D721Med (cell line): ENCODE measurements around the gene PTPRM.
A peak's percentile ranks its signal among the peaks of the same experiment; 100 is the strongest.

Experiments
- DNase-seq: peaks from one replicate; pipeline ENCODE4 v3.0.0; 2011; ENCODE audit warnings: low spot score; ENCODE audit not compliant: insufficient read length
- FAIRE-seq: peaks from 2 replicates; lab custom pipeline; 2011; peaks lifted over from hg19 to GRCh38; lab: Jason Lieb, UNC
- TF ChIP-seq, protein P1 (sequence below): IDR thresholded peaks from 2 replicates; pipeline ENCODE4 v1.5.1; 2012; ENCODE audit warnings: mild to moderate bottlenecking, control low read depth; ENCODE audit not compliant: insufficient read depth; ENCODE audit errors: missing control alignments

Gene PTPRM

DNA sequence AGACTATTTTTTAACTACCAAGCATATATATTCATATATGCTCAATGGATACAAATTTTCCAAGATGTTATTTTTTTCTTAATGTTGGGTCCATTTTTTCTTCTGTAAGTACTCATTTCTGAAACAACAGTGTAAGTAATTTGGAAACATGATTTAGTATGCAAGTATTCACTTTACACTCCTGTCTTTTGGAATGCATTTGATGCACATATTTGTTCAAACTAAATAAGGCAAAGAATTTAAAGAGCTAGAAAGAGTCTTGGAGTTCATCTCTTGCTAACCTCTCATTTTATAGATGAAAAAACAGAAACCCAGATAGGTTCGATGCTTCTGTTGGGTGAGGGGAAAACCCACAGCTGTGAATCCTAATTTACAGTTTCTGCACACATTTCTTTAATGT is 602.6 kb downstream of the PTPRM start:
- DNase-seq (no peak), FAIRE-seq (no peak)
- TF ChIP-seq, protein P1, sequence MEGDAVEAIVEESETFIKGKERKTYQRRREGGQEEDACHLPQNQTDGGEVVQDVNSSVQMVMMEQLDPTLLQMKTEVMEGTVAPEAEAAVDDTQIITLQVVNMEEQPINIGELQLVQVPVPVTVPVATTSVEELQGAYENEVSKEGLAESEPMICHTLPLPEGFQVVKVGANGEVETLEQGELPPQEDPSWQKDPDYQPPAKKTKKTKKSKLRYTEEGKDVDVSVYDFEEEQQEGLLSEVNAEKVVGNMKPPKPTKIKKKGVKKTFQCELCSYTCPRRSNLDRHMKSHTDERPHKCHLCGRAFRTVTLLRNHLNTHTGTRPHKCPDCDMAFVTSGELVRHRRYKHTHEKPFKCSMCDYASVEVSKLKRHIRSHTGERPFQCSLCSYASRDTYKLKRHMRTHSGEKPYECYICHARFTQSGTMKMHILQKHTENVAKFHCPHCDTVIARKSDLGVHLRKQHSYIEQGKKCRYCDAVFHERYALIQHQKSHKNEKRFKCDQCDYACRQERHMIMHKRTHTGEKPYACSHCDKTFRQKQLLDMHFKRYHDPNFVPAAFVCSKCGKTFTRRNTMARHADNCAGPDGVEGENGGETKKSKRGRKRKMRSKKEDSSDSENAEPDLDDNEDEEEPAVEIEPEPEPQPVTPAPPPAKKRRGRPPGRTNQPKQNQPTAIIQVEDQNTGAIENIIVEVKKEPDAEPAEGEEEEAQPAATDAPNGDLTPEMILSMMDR: no peak

DNA sequence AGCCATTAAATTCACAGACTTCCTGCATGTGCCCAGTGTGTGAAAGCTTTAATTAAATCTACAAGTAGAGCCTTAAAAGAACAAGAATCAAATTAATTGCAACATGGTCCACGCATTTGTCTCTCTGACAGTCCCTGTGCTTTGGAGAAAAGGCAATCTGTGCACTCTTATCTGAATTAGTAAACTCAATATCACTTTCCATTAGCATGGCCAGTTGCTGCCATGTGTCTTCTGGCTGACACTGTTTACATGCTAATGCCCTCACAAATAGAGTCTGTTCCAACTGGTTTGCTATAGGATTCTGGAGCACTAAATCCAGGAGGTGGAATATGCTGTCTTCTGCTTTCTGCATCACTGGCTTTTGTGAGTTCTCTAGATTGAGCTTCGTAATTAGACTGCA is 607.7 kb downstream of the PTPRM start:
- peak; percentile 51 for FAIRE-seq
- no peak for DNase-seq

DNA sequence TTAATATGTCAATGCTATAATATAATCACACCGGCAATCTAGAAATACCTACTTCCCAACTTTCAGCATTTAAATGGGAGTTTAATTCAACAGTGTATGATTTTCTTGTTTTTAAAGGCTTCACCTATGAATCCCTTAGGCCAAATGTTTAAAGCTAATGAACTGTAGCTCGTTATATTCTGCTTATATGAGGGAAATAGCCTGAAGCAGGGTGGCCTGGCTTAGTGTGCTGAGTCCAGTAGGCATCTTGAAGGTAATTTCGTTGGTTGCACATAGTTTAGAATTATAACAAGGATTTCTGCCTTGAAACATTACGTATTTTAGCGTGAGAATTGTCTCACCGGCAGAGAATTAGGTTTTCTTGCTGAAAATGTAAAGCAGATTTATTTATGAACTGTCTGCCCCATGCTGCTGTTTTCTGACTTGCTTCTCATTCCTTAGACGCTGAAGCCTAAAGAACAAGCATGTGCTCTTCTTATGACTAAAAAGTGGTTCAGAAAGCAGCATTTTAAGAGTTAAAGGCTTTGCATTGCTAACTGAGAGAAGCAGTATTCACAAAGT is 608.5 kb downstream of the PTPRM start:
- DNase-seq: no peak
- no peak for FAIRE-seq
- TF ChIP-seq, protein P1: no peak

More for the DNA sequence above, 607.7 kb downstream of the PTPRM start:
- TF ChIP-seq, protein P1: no peak

DNA sequence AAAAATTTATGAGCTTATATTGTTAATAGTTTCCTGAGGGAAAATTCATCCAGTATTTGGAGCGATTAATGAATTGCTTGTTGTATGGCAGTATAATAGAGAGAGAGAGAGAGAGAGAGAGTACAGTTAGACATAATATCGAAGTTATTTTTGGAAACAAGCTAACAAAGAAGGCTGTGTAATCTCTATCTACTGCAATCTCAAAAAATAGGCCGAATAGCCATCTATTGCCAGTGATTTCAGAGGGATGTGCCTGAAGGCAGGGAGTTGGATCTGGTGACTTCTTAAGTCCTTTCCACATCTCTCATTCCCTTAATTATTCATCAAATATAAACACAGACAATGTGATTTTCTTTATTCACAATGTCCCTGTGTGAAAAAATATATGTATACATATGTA is 609.0 kb downstream of the PTPRM start:
- no peak for FAIRE-seq
- TF ChIP-seq, protein P1: no peak
- DNase-seq: no peak

DNA sequence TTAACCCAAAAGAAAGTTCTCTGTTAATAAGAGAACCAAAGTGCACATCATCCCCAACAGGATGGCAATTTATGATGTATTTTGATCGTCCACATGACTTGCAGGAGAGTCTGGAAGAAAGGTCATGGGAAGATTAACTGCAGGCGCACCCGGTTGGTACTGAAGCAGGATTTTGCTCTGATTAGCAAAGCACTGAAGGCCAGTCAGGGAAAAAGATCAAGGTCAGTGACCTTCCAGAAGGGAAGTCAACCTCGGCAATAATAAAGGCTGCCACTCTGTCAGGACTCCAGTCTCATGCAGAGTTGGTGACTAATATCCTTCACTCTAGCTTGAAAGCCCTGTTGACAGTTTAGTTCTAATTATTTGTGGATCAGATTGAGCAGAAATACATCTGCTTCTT is 609.4 kb downstream of the PTPRM start:
- FAIRE-seq (no peak), DNase-seq (no peak)
- TF ChIP-seq, protein P1: no peak

DNA sequence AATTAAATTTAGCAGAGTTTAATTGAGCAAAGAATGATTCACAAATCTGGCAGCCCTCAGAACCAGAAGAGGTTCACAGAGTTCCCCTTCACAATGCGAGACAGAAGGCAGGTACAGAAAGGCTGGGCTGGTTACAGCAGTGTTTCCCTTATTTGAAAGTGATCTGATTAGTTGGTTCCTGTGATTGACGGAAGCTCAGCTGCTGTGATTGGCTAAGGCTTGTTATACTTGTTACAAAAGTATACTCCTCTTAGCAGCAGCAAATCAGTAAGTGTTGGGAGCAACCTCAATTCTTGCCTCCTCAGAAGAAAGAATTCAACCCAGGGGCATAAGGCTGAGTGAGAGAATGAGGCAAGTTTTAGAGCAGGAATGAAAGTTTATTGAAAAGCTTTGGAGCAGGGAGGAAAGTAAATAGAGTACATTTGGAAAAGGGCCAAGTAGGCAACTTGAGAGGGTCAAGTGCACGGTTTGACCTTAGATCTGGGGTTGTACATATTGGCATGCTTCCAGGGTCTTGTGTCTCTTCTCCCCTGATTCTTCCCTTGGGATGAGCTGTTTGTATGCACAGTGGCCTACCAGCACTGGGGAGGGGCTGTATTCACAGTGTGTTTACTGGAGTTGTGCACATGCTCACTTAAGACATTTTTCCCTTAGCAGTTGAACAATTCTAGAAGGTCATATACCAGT is 610.4 kb downstream of the PTPRM start:
- TF ChIP-seq, protein P1: no peak
- FAIRE-seq (no peak), DNase-seq (no peak)

DNA sequence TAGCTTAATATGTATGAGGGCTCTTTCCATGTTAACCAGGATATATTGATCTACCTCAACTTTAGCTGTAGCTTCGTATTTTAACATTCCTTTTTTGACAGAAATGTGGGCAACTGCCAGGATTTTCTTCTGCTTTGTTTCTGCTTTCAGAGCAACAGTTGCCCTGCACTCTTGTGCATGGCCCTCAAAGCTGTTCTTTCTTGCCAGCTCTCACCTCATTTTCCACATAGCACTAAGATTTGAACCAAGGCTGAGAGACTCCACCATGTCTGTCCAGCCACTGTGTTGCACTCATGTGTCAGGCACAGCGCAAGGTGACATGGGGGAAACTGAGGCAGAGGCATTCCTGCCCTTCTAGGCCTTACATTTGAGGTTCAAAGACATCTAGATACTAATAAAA is 619.3 kb downstream of the PTPRM start:
- DNase-seq: no peak
- FAIRE-seq: no peak
- TF ChIP-seq, protein P1: no peak
